ENCODE results near the gene TCF12. TPM values are rescaled to one million over a fixed set of nuclear protein-coding genes. Genes with fewer than 3 reads are reported as not detected.

TCF12 gene
- total and polyA plus RNA-seq, 2 of the 8 experiments (the other 6 are each of a cell fraction or from before 2014, with no cell fraction given) = 85.8 to 101 TPM

DNA sequence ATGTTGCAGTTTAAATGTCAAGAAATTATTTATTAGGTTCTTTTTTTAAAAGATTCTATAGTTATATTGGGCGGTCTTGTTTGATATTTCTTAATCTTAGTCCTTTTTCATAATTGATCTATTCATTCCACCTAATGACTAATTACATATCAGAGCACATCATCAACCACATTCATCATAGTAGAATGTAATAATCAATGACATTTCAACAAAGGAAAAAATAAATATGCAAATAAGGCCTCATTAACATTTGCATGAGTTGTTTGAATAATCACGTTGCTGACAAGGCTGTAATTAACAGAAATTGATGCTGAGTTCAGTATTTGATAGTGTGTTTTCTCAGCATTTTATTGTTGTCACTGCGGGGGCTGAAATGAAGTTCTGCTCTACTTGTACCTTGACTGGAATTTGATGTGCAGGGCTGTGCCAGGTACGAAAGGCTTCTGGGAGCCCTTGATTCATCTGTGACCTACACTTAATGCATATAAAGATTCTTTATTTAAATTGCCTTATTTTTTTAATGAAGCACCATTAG is 215.7 kb downstream of the TCF12 start:
- Histone ChIP-seq H2AFZ (ENCODE audit: low read length) (no peak overlapping the region), H2BK20ac (ENCODE audit: low read length) (no peak overlapping the region), H3K18ac (ENCODE audit: extremely low read depth, low read length) (no peak overlapping the region), H3K4me2 (ENCODE audit: insufficient read depth in 1 of 2, low read depth in 2 of 2, low read length in 2 of 2) (peak overlapping the region; percentile 11 to 39; a peak in 2 of 4 replicates), H2BK5ac (ENCODE audit: low read depth, low read length) (no peak overlapping the region), H2BK12ac (ENCODE audit: low read depth, low read length) (no peak overlapping the region), H4K91ac (replicated peaks; ENCODE audit: insufficient read length, low read length) (no peak overlapping the region), H3K36me3 (ENCODE audit: control insufficient read depth in 2 of 4, insufficient read depth in 4 of 4, low read length in 3 of 4) (no peaks in the 10 kb centered on the region), H3K14ac (ENCODE audit: insufficient read length) (no peak overlapping the region), H3K27me3 (replicated peaks in 1 of 4; ENCODE audit: control insufficient read depth in 3 of 4, extremely low read depth in 1 of 4, insufficient read depth in 3 of 4, low read length in 3 of 4) (no peaks in the 10 kb centered on the region), H3K4ac (replicated peaks; ENCODE audit: insufficient read length, low read depth, low read length) (no peak overlapping the region), H3K79me2 (ENCODE audit: control insufficient read depth in 1 of 2, insufficient read depth in 2 of 2, low read length in 2 of 2) (peaks cover 0 to 21% of the 10 kb centered on the region in 2 experiments; a peak in 2 of 4 replicates), H3K27ac (ENCODE audit: low read depth, low read length) (no peak overlapping the region), H3K4me1 (replicated peaks in 1 of 4; ENCODE audit: control insufficient read depth in 3 of 4, insufficient read depth in 4 of 4, low read length in 3 of 4) (peaks cover 2 to 26% (median 13%) of the 10 kb centered on the region in 4 experiments), H4K5ac (ENCODE audit: insufficient read length, low read depth, low read length) (no peak overlapping the region), H3K9ac (replicated peaks in 1 of 4; ENCODE audit: extremely low read depth in 1 of 4, low read depth in 3 of 4, low read length in 3 of 4) (no peak overlapping the region), H3K23ac (ENCODE audit: insufficient read length) (no peak overlapping the region), H4K8ac (ENCODE audit: extremely low read depth, insufficient read depth, low read length) (no peak overlapping the region), H3K23me2 (ENCODE audit: low read depth, low read length) (no peaks in the 10 kb centered on the region), H3K79me1 (ENCODE audit: low read depth, low read length) (no peaks in the 10 kb centered on the region), H3K9me3 (ENCODE audit: insufficient read depth in 2 of 2, low read depth in 1 of 2, low read length in 1 of 2) (no peaks in the 10 kb centered on the region), H4K20me1 (replicated peaks in 1 of 2; ENCODE audit: control insufficient read depth in 1 of 2, insufficient read depth in 2 of 2, low read length in 2 of 2) (no peaks in the 10 kb centered on the region), H2BK15ac (ENCODE audit: low read length) (no peak overlapping the region), H2AK5ac (ENCODE audit: low read depth, low read length) (no peak overlapping the region), H3K56ac (replicated peaks; ENCODE audit: insufficient read length, low read depth, low read length) (no peak overlapping the region), H3K4me3 (ENCODE audit: extremely low read depth in 1 of 4, insufficient read depth in 2 of 4, low read depth in 3 of 4, low read length in 4 of 4) (no peak overlapping the region; a peak in 1 of 8 replicates), H2BK120ac (replicated peaks; ENCODE audit: low read depth, low read length) (no peak overlapping the region)
- DNase-seq (ENCODE audit: low read depth in 1 of 2, low spot score in 2 of 2) (no peak), FAIRE-seq (peak; percentile 60)
- 67% methylated on average over 4 of the region's 4 CpGs; no CpG with 5 or more reads in 1 of the 2 experiments for WGBS, 2 experiments (ENCODE audit: extremely low coverage in 1 of 2, insufficient coverage in 1 of 2, insufficient read length in 1 of 2, insufficient replicate concordance in 2 of 2, low coverage in 1 of 2, low lambda C conversion rate in 2 of 2, missing lambda C conversion rate in 1 of 2)
- ChIA-PET CTCF (ENCODE audit: partially characterized antibody) (interaction anchor here (0.7 to 1.0 kb wide), 2 partner anchors 32 to 387 kb away, joined by 3 read pairs; no protein-coding TSS in a partner anchor), POLR2A (ENCODE audit: partially characterized antibody) (no interaction called here)
- TF ChIP-seq BCL11A (IDR thresholded peaks at IDR 0.05; ENCODE audit: low read depth in 2 of 2, low read length in 2 of 2) (no peak), GTF2F1 (IDR thresholded peaks at IDR 0.05; ENCODE audit: borderline replicate concordance, low read depth, low read length) (no peak), SP4 (IDR thresholded peaks at IDR 0.05; ENCODE audit: low read length) (no peak), SAP30 (IDR thresholded peaks at IDR 0.05; ENCODE audit: insufficient read depth, insufficient replicate concordance, low read length) (no peak), EP300 (IDR thresholded peaks at IDR 0.05; ENCODE audit: borderline replicate concordance in 1 of 2, low read depth in 2 of 2, low read length in 2 of 2) (no peak), PHF8 (conservative IDR thresholded peaks at IDR 0.05; ENCODE audit: low read depth, low read length) (no peak), MAFK (IDR thresholded peaks at IDR 0.05; ENCODE audit: low read depth, low read length) (no peak), RXRA (IDR thresholded peaks at IDR 0.05; ENCODE audit: insufficient read depth, low read depth, low read length) (no peak), CBX8 (IDR thresholded peaks at IDR 0.05; ENCODE audit: borderline replicate concordance, low read depth, low read length) (no peak), POU5F1 (IDR thresholded peaks at IDR 0.05; ENCODE audit: low read depth, low read length) (no peak)
